Measurements from ENCODE around the gene PAPPA. TPM values are rescaled to one million over a fixed set of nuclear protein-coding genes. Genes with fewer than 3 reads are reported as not detected.

Gene PAPPA
- total and polyA plus RNA-seq, 12 donors, result 0.22 to 23.9 (median 5.7) TPM

DNA sequence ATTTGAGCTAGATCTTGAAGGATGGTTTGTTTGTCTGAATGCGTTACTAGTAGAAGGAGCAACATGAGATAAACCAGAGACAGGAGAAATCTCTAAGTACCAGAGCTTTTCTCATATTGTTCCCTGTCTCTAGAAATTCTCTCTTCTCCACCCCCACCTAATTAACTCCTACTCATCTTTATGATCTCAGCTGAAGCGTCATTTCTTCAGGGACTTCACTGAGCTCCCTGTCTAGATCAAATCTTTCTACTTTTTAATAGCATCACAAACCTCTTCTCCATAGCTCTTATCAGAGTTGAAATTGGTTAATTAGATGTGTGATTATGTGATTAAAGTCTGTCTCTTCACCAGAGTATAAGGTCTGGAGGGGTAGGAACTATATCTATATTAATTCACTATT is 226.2 kb downstream of the PAPPA start:
- Histone ChIP-seq H3K36me3 (replicated peaks in 1 of 2) (no peaks in the 10 kb centered on the region), H3K27me3 (no peaks in the 10 kb centered on the region), H3K4me1 (replicated peaks in 1 of 2) (no peaks in the 10 kb centered on the region), H3K27ac (no peak overlapping the region), H3K9me3 (replicated peaks in 1 of 3) (no peaks in the 10 kb centered on the region), H3K4me3 (no peak overlapping the region)
- no peak for DNase-seq
- TF ChIP-seq, protein P1, sequence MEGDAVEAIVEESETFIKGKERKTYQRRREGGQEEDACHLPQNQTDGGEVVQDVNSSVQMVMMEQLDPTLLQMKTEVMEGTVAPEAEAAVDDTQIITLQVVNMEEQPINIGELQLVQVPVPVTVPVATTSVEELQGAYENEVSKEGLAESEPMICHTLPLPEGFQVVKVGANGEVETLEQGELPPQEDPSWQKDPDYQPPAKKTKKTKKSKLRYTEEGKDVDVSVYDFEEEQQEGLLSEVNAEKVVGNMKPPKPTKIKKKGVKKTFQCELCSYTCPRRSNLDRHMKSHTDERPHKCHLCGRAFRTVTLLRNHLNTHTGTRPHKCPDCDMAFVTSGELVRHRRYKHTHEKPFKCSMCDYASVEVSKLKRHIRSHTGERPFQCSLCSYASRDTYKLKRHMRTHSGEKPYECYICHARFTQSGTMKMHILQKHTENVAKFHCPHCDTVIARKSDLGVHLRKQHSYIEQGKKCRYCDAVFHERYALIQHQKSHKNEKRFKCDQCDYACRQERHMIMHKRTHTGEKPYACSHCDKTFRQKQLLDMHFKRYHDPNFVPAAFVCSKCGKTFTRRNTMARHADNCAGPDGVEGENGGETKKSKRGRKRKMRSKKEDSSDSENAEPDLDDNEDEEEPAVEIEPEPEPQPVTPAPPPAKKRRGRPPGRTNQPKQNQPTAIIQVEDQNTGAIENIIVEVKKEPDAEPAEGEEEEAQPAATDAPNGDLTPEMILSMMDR (IDR thresholded peaks at IDR 0.05), result no peak
- TF ChIP-seq POLR2A (IDR thresholded peaks at IDR 0.05), result no peak
- 66 to 87% (median 85%) methylated on average over 2 of the region's 2 CpGs for WGBS, 4 donors
- intact Hi-C loops (cut with DNase I), result no loop called here

- Histone ChIP-seq H3K27me3 (no peaks in the 10 kb centered on the region), H3K4me3 (no peak overlapping the region), H3K36me3 (replicated peaks in 1 of 2) (no peaks in the 10 kb centered on the region), H3K4me1 (replicated peaks in 1 of 2) (no peaks in the 10 kb centered on the region), H3K27ac (no peak overlapping the region), H3K9me3 (replicated peaks in 1 of 3) (no peaks in the 10 kb centered on the region)
- intact Hi-C loops (cut with DNase I), result no loop called here
- TF ChIP-seq, protein P1 (IDR thresholded peaks at IDR 0.05), result no peak
- TF ChIP-seq POLR2A (IDR thresholded peaks at IDR 0.05), result no peak
- DNase-seq, result no peak
Measured at GRCh38 chr9:116380496-116380995, 227.0 kb downstream of the PAPPA start.

GRCh38 chr9:116381350-116381749 is 227.8 kb downstream of the PAPPA start:
- intact Hi-C loops (cut with DNase I), result no loop called here
- DNase-seq, result no peak
- no peaks in the 10 kb centered on the region for H3K36me3 ChIP-seq (replicated peaks in 1 of 2)
- H3K9me3 ChIP-seq (replicated peaks in 1 of 3), result no peaks in the 10 kb centered on the region
- no peaks in the 10 kb centered on the region for H3K27me3 ChIP-seq
- TF ChIP-seq POLR2A (IDR thresholded peaks at IDR 0.05), result no peak
- TF ChIP-seq, protein P1 (IDR thresholded peaks at IDR 0.05), result no peak
- no peak overlapping the region for H3K4me3 ChIP-seq
- H3K27ac ChIP-seq, result no peak overlapping the region
- WGBS, 4 donors, result 90 to 94% (median 94%) methylated on average over 2 of the region's 2 CpGs
- no peaks in the 10 kb centered on the region for H3K4me1 ChIP-seq (replicated peaks in 1 of 2)

GRCh38 chr9:116382053-116382452 is 228.5 kb downstream of the PAPPA start:
- Histone ChIP-seq H3K27ac (no peak overlapping the region), H3K4me1 (replicated peaks in 1 of 2) (no peaks in the 10 kb centered on the region), H3K36me3 (replicated peaks in 1 of 2) (no peaks in the 10 kb centered on the region), H3K4me3 (no peak overlapping the region), H3K9me3 (replicated peaks in 1 of 3) (no peaks in the 10 kb centered on the region), H3K27me3 (no peaks in the 10 kb centered on the region)
- intact Hi-C loops (cut with DNase I), result no loop called here
- no peak for DNase-seq
- 73 to 86% (median 77%) methylated on average over 4 of the region's 4 CpGs for WGBS, 4 donors
- no peak for TF ChIP-seq POLR2A (IDR thresholded peaks at IDR 0.05)
- TF ChIP-seq, protein P1 (IDR thresholded peaks at IDR 0.05), result no peak

All from adrenal gland (tissue), 12 donors.